Fibroblast of lung (primary cell): ENCODE measurements around the gene DOCK8. TPM values are rescaled to one million over a fixed set of nuclear protein-coding genes. Genes with fewer than 3 reads are reported as not detected.

ENCODE experiments used
- DNase-seq, 2 donors: peaks; one replicate each; pipeline versions ENCODE4 v3.0.0 to v3.0.0-alpha.2; 2010; ENCODE audit warnings: low read depth in 2 of 2
- H2AFZ ChIP-seq: 2 replicates; pipeline ENCODE4 v1.5.1; 2012; ENCODE audit warnings: low read length, control low read depth, inconsistent platforms
- H3K27ac ChIP-seq: 2 replicates; pipeline ENCODE4 v1.5.1; 2011; ENCODE audit warnings: low read length, control low read depth; ENCODE audit not compliant: insufficient read depth
- H3K27me3 ChIP-seq: 2 replicates; pipeline ENCODE4 v1.5.1; 2011; ENCODE audit warnings: mild to moderate bottlenecking, low read length; ENCODE audit not compliant: control insufficient read depth, insufficient read depth
- H3K36me3 ChIP-seq: 2 replicates; pipeline ENCODE4 v1.5.1; 2011; ENCODE audit warnings: low read length; ENCODE audit not compliant: control insufficient read depth, insufficient read depth
- H3K4me1 ChIP-seq: 2 replicates; pipeline ENCODE4 v1.5.1; 2011; ENCODE audit warnings: low read length; ENCODE audit not compliant: control insufficient read depth, insufficient read depth; ENCODE audit errors: extremely low read depth
- H3K4me2 ChIP-seq: 2 replicates; pipeline ENCODE4 v1.5.1; 2011; ENCODE audit warnings: low read length, control low read depth; ENCODE audit not compliant: insufficient read depth; ENCODE audit errors: extremely low read depth
- H3K4me3 ChIP-seq, 4 experiments: fragments of 200-600 bp in 1 of 4; sonication (generic) in 1 of 4; replicated peaks in 1 of 4; 2 replicates each; pipeline ENCODE4 v1.5.1; 2011 to 2016; ENCODE audit warnings: low read length in 4 of 4, low read depth in 3 of 4, mild to moderate bottlenecking in 3 of 4, control low read depth in 2 of 4, inconsistent platforms in 1 of 4, mixed read lengths in 1 of 4; ENCODE audit not compliant: insufficient read depth in 1 of 4; ENCODE audit errors: control extremely low read depth in 1 of 4
- H3K79me2 ChIP-seq: 2 replicates; pipeline ENCODE4 v1.5.1; 2012; ENCODE audit warnings: mild to moderate bottlenecking, low read length, inconsistent platforms; ENCODE audit not compliant: control insufficient read depth, insufficient read depth
- H3K9ac ChIP-seq: 2 replicates; pipeline ENCODE4 v1.5.1; 2011; ENCODE audit warnings: mild to moderate bottlenecking, low read length, control low read depth; ENCODE audit not compliant: insufficient read depth
- H3K9me3 ChIP-seq: 2 replicates; pipeline ENCODE4 v1.5.1; 2012; ENCODE audit warnings: low read depth, low read length; ENCODE audit not compliant: control insufficient read depth, insufficient read depth
- H4K20me1 ChIP-seq: 2 replicates; pipeline ENCODE4 v1.5.1; 2011; ENCODE audit warnings: low read length; ENCODE audit not compliant: control insufficient read depth, insufficient read depth; ENCODE audit errors: extremely low read depth
- CTCF ChIP-seq, 2 donors: IDR thresholded peaks in 1 of 2; conservative IDR thresholded peaks in 1 of 2; 1 replicate in 1 of 2; 2 replicates in 1 of 2; pipeline ENCODE4 v1.5.1; 2011 to 2012; ENCODE audit warnings: low read length in 2 of 2, control low read depth in 1 of 2, inconsistent platforms in 1 of 2, low read depth in 1 of 2, mild to moderate bottlenecking in 1 of 2
- EZH2 ChIP-seq: IDR thresholded peaks from 2 replicates; pipeline ENCODE4 v1.5.1; 2012; ENCODE audit warnings: low read length, control low read depth, mild to moderate bottlenecking; ENCODE audit errors: missing control alignments
- polyA plus RNA-seq, 2 donors: library from polyadenylated mRNA; depleted of rRNA in 1 of 2; stranded (reverse) in 1 of 2; unstranded in 1 of 2; fragments of >200 nt; gene quantifications; 2 replicates each; pipeline ENCODE4 v1.2.1, GENCODE V29; 2011 to 2012; ENCODE audit warnings: missing spikeins in 1 of 2
- total RNA-seq: library from RNA; depleted of rRNA; stranded (reverse); fragments of >200 nt; gene quantifications from 2 replicates; pipeline ENCODE4 v1.2.1, GENCODE V29; 2014

DOCK8 gene
- total and polyA plus RNA-seq, 2 donors (not counting 1 experiment from before 2014, with no cell fraction given) = under 0.01 TPM; not detected in 1

GRCh38 chr9:224026-224425 is 9.4 kb downstream of the DOCK8 start:
- H4K20me1 ChIP-seq = no peaks in the 10 kb centered on the region
- no peaks in the 10 kb centered on the region for H3K9me3 ChIP-seq
- H3K4me1 ChIP-seq = no peaks in the 10 kb centered on the region
- no peaks in the 10 kb centered on the region for H3K36me3 ChIP-seq
- H2AFZ ChIP-seq = no peak overlapping the region
- H3K27ac ChIP-seq = no peak overlapping the region
- H3K9ac ChIP-seq = no peak overlapping the region
- TF ChIP-seq EZH2 (no peak), CTCF (conservative IDR thresholded peaks at IDR 0.05 in 1 of 2, IDR thresholded peaks at IDR 0.05 in 1 of 2; ENCODE audit: low read depth in 1 of 2, low read length in 2 of 2) (no peak)
- no peak for DNase-seq
- no peak overlapping the region for H3K4me2 ChIP-seq
- no peak overlapping the region for H3K4me3 ChIP-seq
- H3K79me2 ChIP-seq = no peaks in the 10 kb centered on the region
- H3K27me3 ChIP-seq = no peaks in the 10 kb centered on the region

- Histone ChIP-seq H3K4me1 (no peaks in the 10 kb centered on the region), H3K4me3 (no peak overlapping the region), H3K9ac (no peak overlapping the region), H2AFZ (no peak overlapping the region), H3K9me3 (no peaks in the 10 kb centered on the region), H3K79me2 (no peaks in the 10 kb centered on the region), H3K4me2 (no peak overlapping the region), H3K27me3 (no peaks in the 10 kb centered on the region), H4K20me1 (no peaks in the 10 kb centered on the region), H3K27ac (no peak overlapping the region), H3K36me3 (no peaks in the 10 kb centered on the region)
- no peak for TF ChIP-seq CTCF (conservative IDR thresholded peaks at IDR 0.05 in 1 of 2, IDR thresholded peaks at IDR 0.05 in 1 of 2; ENCODE audit: low read depth in 1 of 2, low read length in 2 of 2)
- TF ChIP-seq EZH2 = no peak
- DNase-seq = no peak
Measured at GRCh38 chr9:224582-225520, 10.2 kb downstream of the DOCK8 start.

GRCh38 chr9:227860-228259 is 13.2 kb downstream of the DOCK8 start:
- Histone ChIP-seq H3K79me2 (no peaks in the 10 kb centered on the region), H2AFZ (no peak overlapping the region), H3K4me1 (no peaks in the 10 kb centered on the region), H3K9ac (no peak overlapping the region), H3K4me2 (no peak overlapping the region), H3K9me3 (no peaks in the 10 kb centered on the region), H3K27ac (no peak overlapping the region), H3K4me3 (no peak overlapping the region), H3K27me3 (no peaks in the 10 kb centered on the region), H3K36me3 (no peaks in the 10 kb centered on the region), H4K20me1 (no peaks in the 10 kb centered on the region)
- DNase-seq = no peak
- TF ChIP-seq CTCF (conservative IDR thresholded peaks at IDR 0.05 in 1 of 2, IDR thresholded peaks at IDR 0.05 in 1 of 2; ENCODE audit: low read depth in 1 of 2, low read length in 2 of 2) (no peak), EZH2 (no peak)
